HG03064 (cell line): ENCODE data around the gene LRSAM1.

Experiments used
- ATAC-seq: cut with Tn5 transposase; IDR thresholded peaks from one replicate; pipeline ENCODE4 v1.9.1; 2021; ENCODE audit warnings: low read depth; ENCODE audit not compliant: unreplicated experiment

LRSAM1 gene

GRCh38 chr9:127450830-127451607 is at the start of gene LRSAM1, which contains the start of gene RPL12:
TSS of gene LRSAM1 (plus strand) at chr9:127451510. CDS start at chr9:127454528, 3,018 bp downstream.
TSS of gene RPL12 (minus strand) at chr9:127451406. CDS start at chr9:127451317, 89 bp downstream.
- peak; percentile 56 for ATAC-seq

GRCh38 chr9:127402401-127403090 is 48.8 kb upstream of the LRSAM1 start:
- ATAC-seq: no peak

GRCh38 chr9:127403507-127404192 is 47.7 kb upstream of the LRSAM1 start:
- ATAC-seq: no peak

GRCh38 chr9:127404631-127405030 is 46.7 kb upstream of the LRSAM1 start:
- ATAC-seq: no peak

GRCh38 chr9:127405344-127406125 is 45.8 kb upstream of the LRSAM1 start:
- ATAC-seq: no peak

GRCh38 chr9:127406799-127407491 is 44.4 kb upstream of the LRSAM1 start:
- ATAC-seq: no peak

GRCh38 chr9:127407492-127407843 is 43.8 kb upstream of the LRSAM1 start:
- ATAC-seq: no peak

- no peak for ATAC-seq
Measured at GRCh38 chr9:127411122-127411521, 40.2 kb upstream of the LRSAM1 start.

- ATAC-seq: no peak
Measured at GRCh38 chr9:127415141-127415540, 36.2 kb upstream of the LRSAM1 start.

GRCh38 chr9:127415657-127416056 is 35.7 kb upstream of the LRSAM1 start:
- no peak for ATAC-seq

- no peak for ATAC-seq
Measured at GRCh38 chr9:127417131-127418036, 33.9 kb upstream of the LRSAM1 start.

- no peak for ATAC-seq
Measured at GRCh38 chr9:127418037-127418471, 33.3 kb upstream of the LRSAM1 start.

- no peak for ATAC-seq
Measured at GRCh38 chr9:127419348-127419747, 32.0 kb upstream of the LRSAM1 start.

- ATAC-seq: no peak
Measured at GRCh38 chr9:127421057-127421456, 30.3 kb upstream of the LRSAM1 start.

- ATAC-seq: no peak
Measured at GRCh38 chr9:127422133-127422782, 29.1 kb upstream of the LRSAM1 start.

GRCh38 chr9:127422787-127423186 is 28.5 kb upstream of the LRSAM1 start:
- ATAC-seq: no peak

GRCh38 chr9:127423476-127423933 is 27.8 kb upstream of the LRSAM1 start:
- ATAC-seq: no peak

GRCh38 chr9:127423934-127424675 is 27.2 kb upstream of the LRSAM1 start, which contains the start of gene ZNF79:
TSS of gene ZNF79 (plus strand) at chr9:127424382. CDS start at chr9:127424788, 406 bp downstream.
- peak; percentile 84 for ATAC-seq
